PC-3 (cell line): Measurements from ENCODE around the gene TUBA4A. TPM values are rescaled to one million over a fixed set of nuclear protein-coding genes. Genes with fewer than 3 reads are reported as not detected.

ENCODE experiments used
- ATAC-seq: fragments of 200-7000 bp; cut with Tn5 transposase; 2 replicates; pipeline ENCODE4 v1.9.1; 2020; ENCODE audit warnings: mild to moderate bottlenecking, moderate library complexity
- BruUV-seq: library from RNA; stranded (reverse); fragments of 400-500 nt; replicated peaks from 2 replicates; lab custom pipeline; 2021; lab: Mats Ljungman, UMichigan
- CTCF ChIA-PET: fragments of 300-600 bp; sonication (Branson Sonifier 250); formaldehyde crosslinking; loops from one replicate; lab custom pipeline; 2022; ENCODE audit warnings: antibody characterized with exemption; lab: Charles Lee
- POLR2A ChIA-PET: fragments of 300-600 bp; sonication (Branson Sonifier 250); formaldehyde crosslinking; loops from one replicate; lab custom pipeline; 2022; ENCODE audit warnings: antibody characterized with exemption; ENCODE audit not compliant: unreplicated experiment; lab: Charles Lee
- DNase-seq: peaks from one replicate; pipeline ENCODE4 v3.0.0-alpha.2; 2015
- H2AFZ ChIP-seq: fragments of 300-600 bp; sonication (generic); 2 replicates; pipeline ENCODE4 v1.6.0; 2016; ENCODE audit warnings: antibody characterized with exemption, low read length
- H3F3A ChIP-seq: fragments of 300-600 bp; sonication (generic); one replicate; pipeline ENCODE4 v1.6.0; 2017; ENCODE audit warnings: antibody characterized with exemption, low read length, control low read depth, mild to moderate bottlenecking; ENCODE audit not compliant: unreplicated experiment
- H3K27ac ChIP-seq: fragments of 300-600 bp; sonication (generic); 2 replicates; pipeline ENCODE4 v1.5.1; 2016; ENCODE audit warnings: mild to moderate bottlenecking, low read length
- H3K27me3 ChIP-seq: fragments of 300-600 bp; sonication (generic); 2 replicates; pipeline ENCODE4 v1.6.1; 2016; ENCODE audit warnings: low read length, mixed read lengths
- H3K36me3 ChIP-seq: fragments of 300-600 bp; sonication (generic); 2 replicates; pipeline ENCODE4 v1.6.1; 2016; ENCODE audit warnings: low read depth, mixed run types, low read length, mixed read lengths
- H3K4me1 ChIP-seq: fragments of 300-600 bp; sonication (generic); 2 replicates; pipeline ENCODE4 v1.5.1; 2016; ENCODE audit warnings: low read length; ENCODE audit not compliant: insufficient read depth
- H3K4me2 ChIP-seq: fragments of 300-600 bp; sonication (generic); 2 replicates; pipeline ENCODE4 v1.6.0; 2016; ENCODE audit warnings: low read length
- H3K4me3 ChIP-seq: fragments of 300-600 bp; sonication (generic); 2 replicates; pipeline ENCODE4 v1.5.1; 2016; ENCODE audit warnings: mild to moderate bottlenecking, low read length, mixed read lengths
- H3K79me2 ChIP-seq: fragments of 300-600 bp; sonication (generic); 2 replicates; pipeline ENCODE4 v1.6.1; 2017; ENCODE audit warnings: low read length, mixed read lengths
- H3K9ac ChIP-seq: fragments of 300-600 bp; sonication (generic); 2 replicates; pipeline ENCODE4 v1.6.0; 2016; ENCODE audit warnings: mild to moderate bottlenecking, low read length
- H3K9me2 ChIP-seq: fragments of 300-600 bp; sonication (generic); replicated peaks from 2 replicates; pipeline ENCODE4 v1.6.1; 2016; ENCODE audit warnings: mixed run types, low read length, mixed read lengths
- H3K9me3 ChIP-seq: fragments of 300-600 bp; sonication (generic); 2 replicates; pipeline ENCODE4 v1.6.1; 2016; ENCODE audit warnings: low read length, mixed read lengths
- H4K20me1 ChIP-seq: fragments of 300-600 bp; sonication (generic); 2 replicates; pipeline ENCODE4 v1.6.1; 2016; ENCODE audit warnings: low read length, mixed read lengths
- EZH2 ChIP-seq: fragments of 300-600 bp; sonication (generic); IDR thresholded peaks from one replicate; pipeline ENCODE4 v1.6.1; 2017; ENCODE audit warnings: antibody characterized with exemption, mild to moderate bottlenecking, low read length; ENCODE audit not compliant: unreplicated experiment
- EZH2phosphoT487 ChIP-seq: fragments of 300-600 bp; sonication (generic); IDR thresholded peaks from 2 replicates; pipeline ENCODE4 v1.6.1; 2018; ENCODE audit warnings: mild to moderate bottlenecking, antibody characterized with exemption, low read length, borderline replicate concordance
- intact Hi-C: fragments of 100-400 bp; cut with micrococcal nuclease; formaldehyde crosslinking; loops from 2 replicates; pipeline ENCODE4 v1.9.0; 2023
- total RNA-seq: library from RNA; depleted of rRNA; stranded (reverse); fragments of >200 nt; gene quantifications from 2 replicates; pipeline ENCODE4 v1.2.3, GENCODE V29; 2014
- TF ChIP-seq, protein P1 (sequence below): fragments of 300-600 bp; sonication (generic); conservative IDR thresholded peaks from 2 replicates; pipeline ENCODE4 v1.5.1; 2017; ENCODE audit warnings: antibody characterized with exemption, low read depth, mild to moderate bottlenecking, low read length

Gene TUBA4A
- total RNA-seq, 1 experiment from 2014 or later: 75.4 TPM

DNA sequence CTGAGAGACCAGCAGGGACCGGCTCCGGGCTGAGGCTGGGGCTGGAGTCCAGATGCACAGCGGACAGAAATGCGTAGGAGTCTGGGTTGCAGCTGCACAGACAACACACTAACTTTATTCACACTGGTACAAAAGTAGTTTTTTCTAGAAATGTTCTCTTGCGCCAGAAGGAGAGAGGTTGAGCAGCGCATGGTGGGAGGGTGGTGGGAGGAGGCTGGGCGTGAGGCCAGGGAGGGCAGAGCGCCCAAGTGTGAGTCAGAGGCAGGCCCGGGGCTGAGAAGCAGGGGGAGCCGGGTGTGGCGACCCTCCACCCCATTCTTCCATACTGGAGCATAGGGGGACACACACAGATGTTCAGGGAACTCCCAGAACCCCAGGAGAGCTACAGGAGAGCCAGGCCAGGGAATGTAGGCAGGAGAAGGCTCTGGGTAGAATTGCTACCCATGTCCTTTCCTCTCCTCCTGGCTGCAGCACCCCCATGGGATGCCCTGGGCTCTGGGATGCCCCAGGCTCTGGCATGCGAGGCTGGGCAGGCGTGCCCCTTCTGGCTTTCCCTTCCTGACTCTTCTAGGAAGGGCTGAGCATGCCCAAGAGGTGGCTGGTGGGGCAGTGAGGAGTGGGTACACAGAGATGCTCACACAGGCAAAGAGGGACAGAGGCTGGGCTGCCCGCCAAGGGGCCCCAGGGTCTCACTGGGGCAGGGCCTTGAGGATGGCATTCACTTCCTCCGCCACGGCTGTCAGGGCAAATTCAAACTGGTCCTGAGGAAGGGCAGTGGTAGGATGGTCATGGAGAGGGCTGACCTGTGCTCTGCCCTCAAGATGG is 36.0 kb upstream of the TUBA4A start:
- intact Hi-C loops: no loop called here
- TF ChIP-seq EZH2phosphoT487 (no peak), EZH2 (no peak)
- TF ChIP-seq, protein P1, sequence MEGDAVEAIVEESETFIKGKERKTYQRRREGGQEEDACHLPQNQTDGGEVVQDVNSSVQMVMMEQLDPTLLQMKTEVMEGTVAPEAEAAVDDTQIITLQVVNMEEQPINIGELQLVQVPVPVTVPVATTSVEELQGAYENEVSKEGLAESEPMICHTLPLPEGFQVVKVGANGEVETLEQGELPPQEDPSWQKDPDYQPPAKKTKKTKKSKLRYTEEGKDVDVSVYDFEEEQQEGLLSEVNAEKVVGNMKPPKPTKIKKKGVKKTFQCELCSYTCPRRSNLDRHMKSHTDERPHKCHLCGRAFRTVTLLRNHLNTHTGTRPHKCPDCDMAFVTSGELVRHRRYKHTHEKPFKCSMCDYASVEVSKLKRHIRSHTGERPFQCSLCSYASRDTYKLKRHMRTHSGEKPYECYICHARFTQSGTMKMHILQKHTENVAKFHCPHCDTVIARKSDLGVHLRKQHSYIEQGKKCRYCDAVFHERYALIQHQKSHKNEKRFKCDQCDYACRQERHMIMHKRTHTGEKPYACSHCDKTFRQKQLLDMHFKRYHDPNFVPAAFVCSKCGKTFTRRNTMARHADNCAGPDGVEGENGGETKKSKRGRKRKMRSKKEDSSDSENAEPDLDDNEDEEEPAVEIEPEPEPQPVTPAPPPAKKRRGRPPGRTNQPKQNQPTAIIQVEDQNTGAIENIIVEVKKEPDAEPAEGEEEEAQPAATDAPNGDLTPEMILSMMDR: no peak
- no TSS peak for BruUV-seq
- H3K36me3 ChIP-seq: peaks cover 3% of the 10 kb centered on the region; the same call in 1 of the 2 replicates
- DNase-seq: peak; percentile 72
- H2AFZ ChIP-seq: no peak overlapping the region
- H3K27ac ChIP-seq: no peak overlapping the region
- no peak overlapping the region for H3K4me3 ChIP-seq
- no peaks in the 10 kb centered on the region for H3F3A ChIP-seq
- ChIA-PET POLR2A (no interaction called here), CTCF (no interaction called here)
- no peaks in the 10 kb centered on the region for H3K27me3 ChIP-seq
- no peaks in the 10 kb centered on the region for H3K9me3 ChIP-seq
- H3K79me2 ChIP-seq: no peaks in the 10 kb centered on the region
- H3K4me1 ChIP-seq: peaks cover 18% of the 10 kb centered on the region
- no peaks in the 10 kb centered on the region for H3K9me2 ChIP-seq
- peak; percentile 52 for ATAC-seq
- H3K9ac ChIP-seq: no peak overlapping the region
- peak overlapping the region; percentile 42 for H3K4me2 ChIP-seq
- H4K20me1 ChIP-seq: no peaks in the 10 kb centered on the region

DNA sequence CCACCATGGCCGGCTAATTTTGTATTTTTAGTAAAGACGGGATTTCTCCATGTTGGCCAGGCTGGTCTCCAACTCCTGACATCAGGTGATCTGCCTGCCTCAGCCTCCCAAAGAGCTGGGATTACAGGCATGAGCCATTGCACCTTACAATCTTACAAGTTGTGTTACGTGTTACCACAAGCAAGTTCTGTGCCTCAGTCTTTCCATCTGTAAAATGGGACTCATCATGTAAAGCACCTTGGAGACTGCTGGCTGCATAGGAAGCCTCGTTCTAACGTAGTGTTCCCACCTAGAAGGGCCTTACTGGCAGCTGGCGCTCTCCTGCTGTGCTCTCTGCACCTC is 35.4 kb upstream of the TUBA4A start:
- no peaks in the 10 kb centered on the region for H3K27me3 ChIP-seq
- no peak overlapping the region for H3K9ac ChIP-seq
- no peak for TF ChIP-seq EZH2
- TF ChIP-seq, protein P1: no peak
- POLR2A ChIA-PET: no interaction called here
- H3K36me3 ChIP-seq: peaks cover 3% of the 10 kb centered on the region; the same call in 1 of the 2 replicates
- no peak overlapping the region for H3K27ac ChIP-seq
- DNase-seq (no peak), ATAC-seq (no peak)
- no peaks in the 10 kb centered on the region for H3K9me2 ChIP-seq
- H3K79me2 ChIP-seq: no peaks in the 10 kb centered on the region
- no peak overlapping the region for H3K4me3 ChIP-seq
- H3K4me1 ChIP-seq: peaks cover 14% of the 10 kb centered on the region
- no peaks in the 10 kb centered on the region for H3K9me3 ChIP-seq
- BruUV-seq: no TSS peak
- intact Hi-C loops: no loop called here
- H2AFZ ChIP-seq: no peak overlapping the region
- no peaks in the 10 kb centered on the region for H4K20me1 ChIP-seq
- peak overlapping the region; percentile 42 for H3K4me2 ChIP-seq
- H3F3A ChIP-seq: no peaks in the 10 kb centered on the region
- CTCF ChIA-PET: no interaction called here
